Measurements from ENCODE around the gene ERBIN.

DNA sequence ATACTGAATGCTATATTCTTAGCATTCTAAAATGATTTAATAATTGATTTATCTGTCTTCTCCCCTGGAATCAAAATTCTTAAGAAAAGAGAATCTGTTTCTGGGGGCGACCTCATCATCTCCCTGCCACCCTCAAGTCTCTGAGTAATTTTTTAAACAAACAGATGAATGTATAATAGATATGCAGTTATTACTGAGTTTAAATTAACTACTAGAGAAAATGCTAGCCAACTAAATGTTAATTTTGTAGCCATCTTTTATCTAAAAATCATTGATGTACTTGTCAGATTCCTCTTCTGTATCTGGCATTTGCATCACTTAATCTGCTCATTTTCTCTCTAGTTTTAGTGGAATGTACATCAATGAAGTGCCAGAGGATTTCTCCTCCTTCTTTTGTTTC is 87.5 kb downstream of the ERBIN start:
- TF ChIP-seq, protein P1, sequence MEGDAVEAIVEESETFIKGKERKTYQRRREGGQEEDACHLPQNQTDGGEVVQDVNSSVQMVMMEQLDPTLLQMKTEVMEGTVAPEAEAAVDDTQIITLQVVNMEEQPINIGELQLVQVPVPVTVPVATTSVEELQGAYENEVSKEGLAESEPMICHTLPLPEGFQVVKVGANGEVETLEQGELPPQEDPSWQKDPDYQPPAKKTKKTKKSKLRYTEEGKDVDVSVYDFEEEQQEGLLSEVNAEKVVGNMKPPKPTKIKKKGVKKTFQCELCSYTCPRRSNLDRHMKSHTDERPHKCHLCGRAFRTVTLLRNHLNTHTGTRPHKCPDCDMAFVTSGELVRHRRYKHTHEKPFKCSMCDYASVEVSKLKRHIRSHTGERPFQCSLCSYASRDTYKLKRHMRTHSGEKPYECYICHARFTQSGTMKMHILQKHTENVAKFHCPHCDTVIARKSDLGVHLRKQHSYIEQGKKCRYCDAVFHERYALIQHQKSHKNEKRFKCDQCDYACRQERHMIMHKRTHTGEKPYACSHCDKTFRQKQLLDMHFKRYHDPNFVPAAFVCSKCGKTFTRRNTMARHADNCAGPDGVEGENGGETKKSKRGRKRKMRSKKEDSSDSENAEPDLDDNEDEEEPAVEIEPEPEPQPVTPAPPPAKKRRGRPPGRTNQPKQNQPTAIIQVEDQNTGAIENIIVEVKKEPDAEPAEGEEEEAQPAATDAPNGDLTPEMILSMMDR (IDR thresholded peaks at IDR 0.05; ENCODE audit: poor library complexity, severe bottlenecking) = no peak
- TF ChIP-seq RAD21 (conservative IDR thresholded peaks at IDR 0.05) (no peak), MXI1 (conservative IDR thresholded peaks at IDR 0.05; ENCODE audit: poor library complexity, severe bottlenecking) (no peak), TAF1 (IDR thresholded peaks at IDR 0.05; ENCODE audit: low read depth) (no peak), EZH2 (IDR thresholded peaks at IDR 0.05; ENCODE audit: borderline replicate concordance, insufficient read depth, low read length, poor library complexity, severe bottlenecking) (no peak), POLR2AphosphoS5 (IDR thresholded peaks at IDR 0.05) (no peak), SMC3 (conservative IDR thresholded peaks at IDR 0.05; ENCODE audit: poor library complexity) (no peak), EP300 (conservative IDR thresholded peaks at IDR 0.05; ENCODE audit: poor library complexity, severe bottlenecking) (no peak)
- TF ChIP-seq, protein P2, sequence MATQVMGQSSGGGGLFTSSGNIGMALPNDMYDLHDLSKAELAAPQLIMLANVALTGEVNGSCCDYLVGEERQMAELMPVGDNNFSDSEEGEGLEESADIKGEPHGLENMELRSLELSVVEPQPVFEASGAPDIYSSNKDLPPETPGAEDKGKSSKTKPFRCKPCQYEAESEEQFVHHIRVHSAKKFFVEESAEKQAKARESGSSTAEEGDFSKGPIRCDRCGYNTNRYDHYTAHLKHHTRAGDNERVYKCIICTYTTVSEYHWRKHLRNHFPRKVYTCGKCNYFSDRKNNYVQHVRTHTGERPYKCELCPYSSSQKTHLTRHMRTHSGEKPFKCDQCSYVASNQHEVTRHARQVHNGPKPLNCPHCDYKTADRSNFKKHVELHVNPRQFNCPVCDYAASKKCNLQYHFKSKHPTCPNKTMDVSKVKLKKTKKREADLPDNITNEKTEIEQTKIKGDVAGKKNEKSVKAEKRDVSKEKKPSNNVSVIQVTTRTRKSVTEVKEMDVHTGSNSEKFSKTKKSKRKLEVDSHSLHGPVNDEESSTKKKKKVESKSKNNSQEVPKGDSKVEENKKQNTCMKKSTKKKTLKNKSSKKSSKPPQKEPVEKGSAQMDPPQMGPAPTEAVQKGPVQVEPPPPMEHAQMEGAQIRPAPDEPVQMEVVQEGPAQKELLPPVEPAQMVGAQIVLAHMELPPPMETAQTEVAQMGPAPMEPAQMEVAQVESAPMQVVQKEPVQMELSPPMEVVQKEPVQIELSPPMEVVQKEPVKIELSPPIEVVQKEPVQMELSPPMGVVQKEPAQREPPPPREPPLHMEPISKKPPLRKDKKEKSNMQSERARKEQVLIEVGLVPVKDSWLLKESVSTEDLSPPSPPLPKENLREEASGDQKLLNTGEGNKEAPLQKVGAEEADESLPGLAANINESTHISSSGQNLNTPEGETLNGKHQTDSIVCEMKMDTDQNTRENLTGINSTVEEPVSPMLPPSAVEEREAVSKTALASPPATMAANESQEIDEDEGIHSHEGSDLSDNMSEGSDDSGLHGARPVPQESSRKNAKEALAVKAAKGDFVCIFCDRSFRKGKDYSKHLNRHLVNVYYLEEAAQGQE (IDR thresholded peaks at IDR 0.05; ENCODE audit: borderline replicate concordance) = no peak
